H1 (cell line): ENCODE data around the gene NEDD4. TPM values are rescaled to one million over a fixed set of nuclear protein-coding genes. Genes with fewer than 3 reads are reported as not detected.

ENCODE experiments used
- CTCF ChIA-PET: fragments of 300-600 bp; sonication (Branson Sonifier 250); formaldehyde crosslinking; loops from one replicate; lab custom pipeline; 2021; ENCODE audit not compliant: partially characterized antibody; lab: Charles Lee
- POLR2A ChIA-PET: fragments of 300-600 bp; sonication (Branson Sonifier 250); formaldehyde crosslinking; loops from one replicate; lab custom pipeline; 2021; ENCODE audit warnings: inconsistent platforms; ENCODE audit not compliant: partially characterized antibody; lab: Charles Lee
- DNase-seq, 2 experiments: peaks; one replicate each; pipeline versions ENCODE4 v3.0.0 to v3.0.0-alpha.2; 2010 to 2022; ENCODE audit warnings: low spot score in 2 of 2, low read depth in 1 of 2, mixed read lengths in 1 of 2
- FAIRE-seq: peaks from 2 replicates; lab custom pipeline; 2011; peaks lifted over from hg19 to GRCh38; lab: Jason Lieb, UNC
- H2AFZ ChIP-seq: 2 replicates; pipeline ENCODE4 v1.8.1; 2012; ENCODE audit warnings: low read length, inconsistent platforms
- H2AK5ac ChIP-seq: 2 replicates; pipeline ENCODE4 v1.6.1; 2013; ENCODE audit warnings: low read depth, low read length
- H2BK120ac ChIP-seq: replicated peaks from 2 replicates; pipeline ENCODE3; 2013; ENCODE audit warnings: low read depth, low read length, inconsistent platforms
- H2BK12ac ChIP-seq: 2 replicates; pipeline ENCODE4 v1.6.1; 2013; ENCODE audit warnings: low read depth, low read length
- H2BK15ac ChIP-seq: 2 replicates; pipeline ENCODE4 v1.6.1; 2013; ENCODE audit warnings: low read length
- H2BK20ac ChIP-seq: 2 replicates; pipeline ENCODE4 v1.6.1; 2013; ENCODE audit warnings: low read length
- H2BK5ac ChIP-seq: 2 replicates; pipeline ENCODE4 v1.6.1; 2013; ENCODE audit warnings: low read depth, low read length
- H3K14ac ChIP-seq: 2 replicates; pipeline ENCODE4 v1.6.1; 2013; ENCODE audit warnings: inconsistent platforms; ENCODE audit not compliant: insufficient read length
- H3K18ac ChIP-seq: 2 replicates; pipeline ENCODE4 v1.6.1; 2013; ENCODE audit warnings: low read length; ENCODE audit errors: extremely low read depth
- H3K23ac ChIP-seq: 2 replicates; pipeline ENCODE4 v1.6.1; 2013; ENCODE audit warnings: inconsistent platforms; ENCODE audit not compliant: insufficient read length
- H3K23me2 ChIP-seq: 2 replicates; pipeline ENCODE4 v1.6.1; 2013; ENCODE audit warnings: low read depth, low read length
- H3K27ac ChIP-seq: 2 replicates; pipeline ENCODE4 v1.6.1; 2011; ENCODE audit warnings: low read depth, low read length, inconsistent platforms
- H3K27me3 ChIP-seq, 4 experiments: replicated peaks in 1 of 4; 1 replicate in 1 of 4; 2 replicates in 3 of 4; pipeline versions ENCODE4 v1.6.1 to v1.8.1; 2011 to 2013; ENCODE audit warnings: low read length in 3 of 4, mild to moderate bottlenecking in 3 of 4, inconsistent platforms in 2 of 4, mixed read lengths in 2 of 4, moderate library complexity in 1 of 4; ENCODE audit not compliant: control insufficient read depth in 3 of 4, insufficient read depth in 3 of 4; ENCODE audit errors: extremely low read depth in 1 of 4
- H3K36me3 ChIP-seq, 4 experiments: 2 replicates each; pipeline versions ENCODE4 v1.6.1 to v1.8.1; 2011 to 2013; ENCODE audit warnings: mild to moderate bottlenecking in 4 of 4, low read length in 3 of 4, moderate library complexity in 2 of 4, control low read depth in 1 of 4, inconsistent platforms in 1 of 4; ENCODE audit not compliant: insufficient read depth in 4 of 4, control insufficient read depth in 2 of 4
- H3K4ac ChIP-seq: replicated peaks from 2 replicates; pipeline ENCODE3; 2013; ENCODE audit warnings: low read length, low read depth, mixed read lengths, inconsistent platforms; ENCODE audit not compliant: insufficient read length
- H3K4me1 ChIP-seq, 4 experiments: replicated peaks in 1 of 4; 1 replicate in 1 of 4; 2 replicates in 3 of 4; pipeline versions ENCODE4 v1.6.1 to v1.8.1; 2011 to 2013; ENCODE audit warnings: low read length in 3 of 4, inconsistent platforms in 2 of 4, mixed read lengths in 1 of 4; ENCODE audit not compliant: insufficient read depth in 4 of 4, control insufficient read depth in 3 of 4
- H3K4me2 ChIP-seq, 2 experiments: 2 replicates each; pipeline versions ENCODE4 v1.6.1 to v1.8.1; 2011 to 2013; ENCODE audit warnings: low read depth in 2 of 2, low read length in 2 of 2, control low read depth in 1 of 2, inconsistent platforms in 1 of 2, mild to moderate bottlenecking in 1 of 2; ENCODE audit not compliant: insufficient read depth in 1 of 2
- H3K4me3 ChIP-seq, 4 experiments: fragments of 200-600, 300-600 bp in 1 of 4; sonication (generic), shearing (Covaris generic), sonication (Bioruptor Twin) in 1 of 4; 2 replicates each; pipeline versions ENCODE4 v1.5.1 to v1.8.1; 2011 to 2016; ENCODE audit warnings: low read length in 4 of 4, low read depth in 3 of 4, control low read depth in 2 of 4, inconsistent platforms in 2 of 4, mild to moderate bottlenecking in 2 of 4, mixed read lengths in 1 of 4, moderate library complexity in 1 of 4; ENCODE audit not compliant: insufficient read depth in 2 of 4; ENCODE audit errors: extremely low read depth in 1 of 4
- H3K56ac ChIP-seq: replicated peaks from 2 replicates; pipeline ENCODE3; 2013; ENCODE audit warnings: low read depth, mild to moderate bottlenecking, mixed read lengths, low read length, inconsistent platforms; ENCODE audit not compliant: insufficient read length
- H3K79me1 ChIP-seq: 2 replicates; pipeline ENCODE4 v1.6.1; 2013; ENCODE audit warnings: low read depth, low read length, control low read depth
- H3K79me2 ChIP-seq, 2 experiments: 2 replicates each; pipeline versions ENCODE4 v1.6.1 to v1.8.1; 2012 to 2013; ENCODE audit warnings: low read length in 2 of 2, mild to moderate bottlenecking in 2 of 2, inconsistent platforms in 1 of 2; ENCODE audit not compliant: insufficient read depth in 2 of 2, control insufficient read depth in 1 of 2
- H3K9ac ChIP-seq, 4 experiments: replicated peaks in 1 of 4; 1 replicate in 1 of 4; 2 replicates in 3 of 4; pipeline versions ENCODE4 v1.6.1 to v1.8.1; 2011 to 2013; ENCODE audit warnings: low read depth in 3 of 4, low read length in 3 of 4, control low read depth in 2 of 4, mild to moderate bottlenecking in 2 of 4, moderate library complexity in 2 of 4, inconsistent platforms in 1 of 4; ENCODE audit errors: extremely low read depth in 1 of 4
- H3K9me3 ChIP-seq, 2 experiments: 2 replicates each; pipeline versions ENCODE4 v1.6.1 to v1.8.1; 2012 to 2013; ENCODE audit warnings: mild to moderate bottlenecking in 2 of 2, moderate library complexity in 2 of 2, control low read depth in 1 of 2, inconsistent platforms in 1 of 2, low read depth in 1 of 2, low read length in 1 of 2, mixed read lengths in 1 of 2; ENCODE audit not compliant: insufficient read depth in 2 of 2
- H4K20me1 ChIP-seq, 2 experiments: replicated peaks in 1 of 2; 2 replicates each; pipeline versions ENCODE3 to v1.8.1; 2011 to 2013; ENCODE audit warnings: inconsistent platforms in 2 of 2, low read length in 2 of 2, mild to moderate bottlenecking in 1 of 2; ENCODE audit not compliant: insufficient read depth in 2 of 2, control insufficient read depth in 1 of 2
- H4K5ac ChIP-seq: 2 replicates; pipeline ENCODE4 v1.6.1; 2013; ENCODE audit warnings: low read length, low read depth, mixed read lengths, inconsistent platforms; ENCODE audit not compliant: insufficient read length
- H4K8ac ChIP-seq: 2 replicates; pipeline ENCODE4 v1.8.0; 2013; ENCODE audit warnings: mild to moderate bottlenecking, moderate library complexity, low read length, inconsistent platforms; ENCODE audit not compliant: insufficient read depth; ENCODE audit errors: extremely low read depth
- H4K91ac ChIP-seq: replicated peaks from 2 replicates; pipeline ENCODE3; 2013; ENCODE audit warnings: low read length, mixed read lengths, inconsistent platforms; ENCODE audit not compliant: insufficient read length
- CTBP2 ChIP-seq: IDR thresholded peaks from 2 replicates; pipeline ENCODE4 v1.7.0; 2011; ENCODE audit warnings: borderline replicate concordance, mild to moderate bottlenecking, moderate library complexity, mixed read lengths, low read length; ENCODE audit not compliant: insufficient read depth, insufficient read length
- JUND ChIP-seq: IDR thresholded peaks from 2 replicates; pipeline ENCODE4 v1.6.1; 2011; ENCODE audit warnings: mild to moderate bottlenecking, improper control_type of control experiment, low read length
- MAFK ChIP-seq: IDR thresholded peaks from 2 replicates; pipeline ENCODE4 v1.6.1; 2012; ENCODE audit warnings: low read depth, mild to moderate bottlenecking, improper control_type of control experiment, low read length
- POLR2AphosphoS5 ChIP-seq: IDR thresholded peaks from 2 replicates; pipeline ENCODE4 v1.6.1; 2011; ENCODE audit warnings: low read depth, low read length
- RAD21 ChIP-seq, 2 experiments: IDR thresholded peaks in 1 of 2; conservative IDR thresholded peaks in 1 of 2; 2 replicates each; pipeline ENCODE4 v1.6.1; 2011; ENCODE audit warnings: low read depth in 2 of 2, low read length in 2 of 2, improper control_type of control experiment in 1 of 2, inconsistent platforms in 1 of 2, mild to moderate bottlenecking in 1 of 2, moderate library complexity in 1 of 2
- RNF2 ChIP-seq: fragments of 200-900, 300-1000 bp; sonication (generic); IDR thresholded peaks from 2 replicates; pipeline ENCODE4 v1.7.1; 2016; ENCODE audit warnings: borderline replicate concordance, low read depth, mild to moderate bottlenecking, antibody characterized with exemption, low read length; ENCODE audit not compliant: poor library complexity, severe bottlenecking; ENCODE audit errors: missing control alignments
- SIX5 ChIP-seq: IDR thresholded peaks from 2 replicates; pipeline ENCODE4 v1.6.1; 2011; ENCODE audit warnings: mild to moderate bottlenecking, low read depth, low read length
- TAF1 ChIP-seq: IDR thresholded peaks from 2 replicates; pipeline ENCODE4 v1.6.1; 2011; ENCODE audit warnings: mild to moderate bottlenecking, low read depth, low read length
- TBP ChIP-seq: IDR thresholded peaks from 2 replicates; pipeline ENCODE4 v1.6.1; 2011; ENCODE audit warnings: low read depth, low read length, improper control_type of control experiment
- USF2 ChIP-seq: IDR thresholded peaks from 2 replicates; pipeline ENCODE4 v1.6.1; 2011; ENCODE audit warnings: low read length, improper control_type of control experiment
- YY1 ChIP-seq: IDR thresholded peaks from 2 replicates; pipeline ENCODE4 v1.6.1; 2011; ENCODE audit warnings: low read depth, mild to moderate bottlenecking, low read length
- WGBS, 2 experiments: shearing (Covaris generic) in 1 of 2; methylation state at CpG; one replicate each; pipeline versions ENCODE4 v1.1.6 to v1.1.7; 2013 to 2015; ENCODE audit warnings: low lambda C conversion rate in 2 of 2, mixed read lengths in 2 of 2, inconsistent platforms in 1 of 2, low coverage in 1 of 2, missing lambda C conversion rate in 1 of 2; ENCODE audit not compliant: insufficient replicate concordance in 2 of 2, insufficient coverage in 1 of 2, insufficient read length in 1 of 2; ENCODE audit errors: extremely low coverage in 1 of 2, missing lambda C conversion rate in 1 of 2; 5-methylcytosine and 5-hydroxymethylcytosine counted together
- polyA plus RNA-seq, 7 experiments: library from polyadenylated mRNA; depleted of rRNA in 3 of 7; stranded (reverse) in 5 of 7; unstranded in 2 of 7; fragments of >200 nt in 5 of 7; fragments of 200-250 nt in 2 of 7; gene quantifications; 1 replicate in 5 of 7; 2 replicates in 1 of 7; 4 replicates in 1 of 7; pipeline versions ENCODE4 v1.2.1 to v1.2.3, GENCODE V29; 2011 to 2013; ENCODE audit warnings: missing spikeins in 2 of 7, mixed read lengths in 2 of 7
- total RNA-seq: library from RNA; stranded (reverse); fragmentation: NEBNext Ultra II Directional; extraction: Animal tissue kit (Norgen Biotek cat#: 25700); gene quantifications from 2 replicates; pipeline ENCODE4 v1.2.1, GENCODE V29; 2021

The NEDD4 gene
- total and polyA plus RNA-seq, 2 of the 8 experiments (the other 6 are each of a cell fraction or from before 2014, with no cell fraction given): 0.95 to 3.9 TPM

GRCh38 chr15:55897560-55898336, 95.7 kb downstream of the NEDD4 start:
- no peak overlapping the region for H4K91ac ChIP-seq
- no peak overlapping the region for H2BK120ac ChIP-seq
- H3K18ac ChIP-seq: peak overlapping the region; percentile 19; the same call in 1 of the 2 replicates
- H3K4me1 ChIP-seq: peaks cover 0 to 3% (median 0%) of the 10 kb centered on the region in 4 experiments; a peak in 2 of 7 replicates
- no peak overlapping the region for H2BK20ac ChIP-seq
- no peak overlapping the region for H3K23ac ChIP-seq
- H2BK5ac ChIP-seq: peak overlapping the region; percentile 74; the same call in 1 of the 2 replicates
- H3K56ac ChIP-seq: no peak overlapping the region
- no peak overlapping the region for H3K9ac ChIP-seq
- DNase-seq (peak; percentile 23 to 62), FAIRE-seq (peak; percentile 99)
- no peaks in the 10 kb centered on the region for H3K36me3 ChIP-seq
- no peak overlapping the region; a peak in 1 of 4 replicates for H3K4me2 ChIP-seq
- no peak overlapping the region for H2BK15ac ChIP-seq
- no peak overlapping the region for H3K4ac ChIP-seq
- peak overlapping the region; percentile 98 for H2AFZ ChIP-seq
- no peak overlapping the region for H4K5ac ChIP-seq
- H3K14ac ChIP-seq: no peak overlapping the region
- no peaks in the 10 kb centered on the region for H3K79me2 ChIP-seq
- no peaks in the 10 kb centered on the region for H3K23me2 ChIP-seq
- H2AK5ac ChIP-seq: no peak overlapping the region
- CTCF ChIA-PET: interaction anchor here (0.5 to 4.3 kb wide), 27 partner anchors 9 to 1914 kb away, joined by 3 to 31 read pairs (median 4); partner anchors contain the start of gene NEDD4
- no peaks in the 10 kb centered on the region for H3K27me3 ChIP-seq
- H2BK12ac ChIP-seq: peak overlapping the region; percentile 93
- POLR2A ChIA-PET: no interaction called here
- H3K27ac ChIP-seq: no peak overlapping the region
- H4K20me1 ChIP-seq: no peaks in the 10 kb centered on the region
- H3K4me3 ChIP-seq: no peak overlapping the region
- WGBS, 2 experiments: 41% methylated on average over 6 of the region's 6 CpGs; no CpG with 5 or more reads in 1 of the 2 experiments
- H3K9me3 ChIP-seq: no peaks in the 10 kb centered on the region
- H4K8ac ChIP-seq: no peak overlapping the region
- no peaks in the 10 kb centered on the region for H3K79me1 ChIP-seq
- no peak for TF ChIP-seq JUND
- no peak for TF ChIP-seq RNF2
- no peak for TF ChIP-seq TBP
- no peak for TF ChIP-seq USF2
- no peak for TF ChIP-seq SIX5
- TF ChIP-seq CTBP2: no peak
- TF ChIP-seq TAF1: no peak
- TF ChIP-seq MAFK: no peak
- TF ChIP-seq YY1: no peak
- TF ChIP-seq POLR2AphosphoS5: no peak
- peak; percentile 74 to 80 for TF ChIP-seq RAD21 (IDR thresholded peaks at IDR 0.05 in 1 of 2, conservative IDR thresholded peaks at IDR 0.05 in 1 of 2; ENCODE audit: low read depth in 2 of 2, low read length in 2 of 2)
